SKM-1 (cell line): Measurements from ENCODE around the gene EHBP1.

Experiments
- DNase-seq: peaks from one replicate; lab custom pipeline; 2025; ENCODE audit not compliant: unreplicated experiment; lab: John Stamatoyannopoulos, UW

Gene EHBP1

DNA sequence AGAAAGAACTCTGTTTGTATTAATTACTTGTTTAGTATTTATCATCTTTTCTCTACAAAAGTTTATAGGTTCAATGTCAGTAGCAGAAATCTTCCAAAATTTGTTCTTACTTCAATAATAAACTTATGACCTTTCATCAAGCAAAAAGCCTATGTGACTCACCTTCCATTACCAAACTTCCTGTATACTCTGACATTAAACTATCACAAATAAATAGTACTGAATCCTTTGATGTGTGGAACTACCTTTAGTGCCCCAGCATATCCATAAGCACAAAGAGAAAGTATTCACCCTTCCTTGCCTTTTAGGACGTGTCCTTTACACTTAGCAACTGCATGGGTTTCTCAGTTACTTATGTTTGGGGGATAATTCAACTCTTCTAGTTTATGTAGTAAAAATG, 166.0 kb downstream of the EHBP1 start:
- no peak for DNase-seq

DNA sequence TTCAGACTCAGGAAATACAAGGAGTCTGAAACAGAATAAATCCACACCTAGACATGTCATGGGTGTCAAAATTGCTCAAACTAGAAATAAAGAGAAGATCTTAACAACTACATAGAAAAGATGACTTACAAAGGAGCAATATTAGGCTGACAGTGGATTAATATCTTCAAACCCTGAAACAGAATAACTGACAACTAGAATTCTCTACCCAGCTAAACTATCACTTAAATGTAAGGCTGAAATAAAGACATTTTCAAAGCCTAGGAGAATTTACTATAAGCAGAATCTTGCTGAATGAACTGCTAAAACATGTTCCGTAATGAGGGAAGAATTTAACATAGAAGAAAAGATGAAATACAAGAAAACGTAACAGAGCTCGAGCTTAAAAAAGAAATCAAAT, 168.1 kb downstream of the EHBP1 start:
- DNase-seq, result no peak

DNA sequence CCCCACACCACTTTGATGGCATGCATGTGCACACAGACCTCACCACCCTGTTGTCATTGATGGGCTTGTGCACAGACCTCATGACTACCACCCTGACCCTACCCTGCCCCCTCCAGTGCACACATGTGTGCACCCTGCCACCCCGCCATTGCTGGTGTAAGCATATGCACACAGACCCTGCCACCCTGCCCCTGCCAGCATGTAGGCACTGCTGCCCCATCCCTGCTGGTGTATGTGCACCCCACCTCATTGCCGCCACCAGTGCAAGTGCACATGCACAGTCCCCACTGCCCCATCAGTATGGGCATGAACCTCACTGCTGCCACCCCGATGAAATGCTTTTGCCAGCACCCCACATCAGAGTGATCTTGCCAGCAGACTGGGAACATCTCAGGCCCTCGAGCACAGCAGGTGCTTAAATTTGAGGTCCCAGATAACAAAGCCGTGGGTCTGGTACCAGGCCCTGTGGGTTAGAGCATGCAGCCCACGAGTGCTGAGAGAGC, 169.4 kb downstream of the EHBP1 start:
- no peak for DNase-seq

DNA sequence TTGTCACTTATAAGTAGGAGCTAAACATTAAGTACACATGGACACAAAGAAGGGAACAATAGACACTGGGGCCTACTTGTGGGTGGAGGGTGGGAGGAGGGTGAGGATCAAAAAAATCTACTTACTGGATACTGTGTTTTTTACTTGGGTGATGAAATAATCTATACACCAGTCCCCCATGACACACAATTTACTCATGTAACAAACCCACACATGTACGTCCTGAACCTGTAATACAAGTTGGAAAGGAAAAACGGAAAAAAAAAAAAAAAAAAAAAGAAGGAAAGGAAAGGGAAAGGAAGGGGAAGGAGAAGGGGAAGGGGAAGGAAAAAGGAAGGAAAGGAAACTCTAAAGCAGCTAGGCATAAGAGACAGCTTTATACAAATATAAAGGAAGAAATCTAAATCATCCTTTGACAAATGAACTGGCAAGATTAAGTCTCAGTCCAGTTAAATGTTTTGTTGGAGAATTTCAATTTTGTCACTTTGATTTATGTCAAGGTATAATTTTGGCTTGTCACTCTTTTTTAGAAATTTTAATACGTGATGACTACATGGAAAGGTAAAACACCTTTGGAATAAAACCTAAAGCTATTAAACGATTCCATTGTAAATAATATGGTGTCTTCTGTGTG, 175.8 kb downstream of the EHBP1 start:
- no peak for DNase-seq

DNA sequence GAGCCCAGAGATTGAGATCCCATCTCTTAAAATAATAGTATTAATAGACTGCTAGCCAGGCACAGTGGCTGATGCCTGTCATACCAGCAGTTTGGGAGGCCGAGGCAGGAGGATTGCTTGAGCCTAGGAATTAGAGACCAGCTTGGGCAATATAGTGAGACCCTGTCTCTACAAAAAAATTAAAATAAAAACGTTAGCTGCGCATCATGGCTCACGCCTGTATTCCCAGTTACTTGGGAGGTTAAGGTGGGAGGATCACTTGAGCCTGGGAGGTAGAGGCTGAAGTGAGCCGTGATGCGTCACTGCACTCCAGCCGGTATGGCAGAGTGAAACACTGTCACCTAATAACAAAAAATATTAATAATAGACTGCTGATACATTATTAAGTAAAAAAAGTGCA, 178.1 kb downstream of the EHBP1 start:
- DNase-seq, result no peak

DNA sequence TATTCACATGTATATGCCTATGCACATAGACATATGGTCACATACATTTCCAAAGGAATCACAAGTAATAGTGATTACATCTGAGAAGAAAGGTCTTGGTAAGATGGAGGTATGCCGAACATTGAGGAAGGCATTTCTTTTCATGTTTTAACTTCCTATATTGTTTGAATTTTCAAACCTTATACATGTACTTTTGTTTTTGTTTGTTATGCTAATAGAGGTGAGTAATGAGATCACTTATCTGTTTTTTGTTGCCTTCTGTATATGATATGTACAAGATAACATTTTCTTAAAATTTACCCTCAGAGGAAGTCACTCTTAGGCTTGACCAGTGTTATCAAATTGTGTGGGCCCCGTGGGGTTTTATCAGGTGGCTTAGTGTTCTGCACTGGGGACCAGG, 178.6 kb downstream of the EHBP1 start:
- DNase-seq, result no peak

DNA sequence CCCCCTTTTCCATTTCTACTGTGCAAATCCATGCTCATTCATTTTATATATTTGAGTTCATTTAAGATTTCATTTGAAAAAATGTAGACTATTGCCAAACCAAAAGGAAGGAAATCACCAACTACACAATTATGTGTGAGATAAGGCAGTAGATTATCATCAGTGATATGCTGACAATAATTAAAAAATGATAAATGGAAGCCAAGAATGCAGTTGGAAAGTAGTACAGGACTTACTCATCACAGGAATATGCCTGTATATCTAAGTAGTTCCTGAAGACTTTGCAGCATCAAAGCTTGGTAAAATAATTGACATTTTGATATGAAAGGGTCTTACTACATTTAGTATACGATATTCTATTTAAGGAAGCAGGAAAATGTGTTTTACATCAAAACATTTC, 179.0 kb downstream of the EHBP1 start:
- DNase-seq, result no peak

DNA sequence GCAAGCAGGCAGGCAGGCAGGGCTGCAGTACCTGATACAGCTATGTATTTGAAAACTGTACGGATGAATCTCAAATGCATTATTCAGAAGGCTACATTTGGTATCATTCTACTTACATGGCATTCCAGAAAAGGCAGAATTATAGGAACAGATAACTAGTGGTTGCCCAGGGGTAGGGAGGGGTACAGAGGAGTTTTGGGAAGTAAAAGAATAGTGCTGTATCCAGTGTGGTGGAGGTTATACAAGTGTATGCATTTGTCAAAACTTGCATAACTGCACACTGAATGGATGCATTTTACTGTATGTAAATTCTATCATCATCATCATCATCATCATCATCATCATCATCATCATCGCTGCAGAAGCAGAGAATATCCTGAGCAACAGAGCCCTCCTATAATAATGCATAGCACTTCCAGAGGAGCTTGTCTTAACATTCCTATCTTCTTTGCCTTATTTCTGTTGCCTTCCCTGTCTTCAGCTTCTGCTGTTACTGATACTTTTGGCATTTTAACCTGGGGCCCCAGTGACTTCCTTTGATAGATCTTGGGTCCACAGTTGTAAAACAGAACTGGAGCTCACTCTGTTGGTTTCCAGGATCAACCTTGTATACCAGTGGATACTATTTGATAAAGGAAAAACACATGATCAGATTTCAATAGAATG, 189.6 kb downstream of the EHBP1 start:
- DNase-seq, result no peak

DNA sequence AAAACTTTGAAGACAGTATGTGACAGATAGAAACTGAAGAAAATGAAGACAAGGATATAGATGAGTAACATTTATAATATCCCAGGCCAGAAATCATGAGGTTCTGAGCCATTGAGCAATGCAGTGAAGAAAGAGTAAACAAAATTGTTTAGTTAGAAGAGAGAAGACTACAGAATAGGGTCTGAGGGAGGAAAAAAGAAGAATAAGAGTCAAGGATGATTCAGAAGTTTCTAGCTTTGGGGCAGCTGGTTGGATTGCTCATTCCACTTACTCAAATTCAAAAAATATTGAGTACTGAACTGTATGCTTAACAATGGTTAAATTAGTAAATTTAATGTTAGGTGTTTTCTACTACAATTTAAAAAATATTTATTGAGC, 190.1 kb downstream of the EHBP1 start:
- DNase-seq, result no peak

DNA sequence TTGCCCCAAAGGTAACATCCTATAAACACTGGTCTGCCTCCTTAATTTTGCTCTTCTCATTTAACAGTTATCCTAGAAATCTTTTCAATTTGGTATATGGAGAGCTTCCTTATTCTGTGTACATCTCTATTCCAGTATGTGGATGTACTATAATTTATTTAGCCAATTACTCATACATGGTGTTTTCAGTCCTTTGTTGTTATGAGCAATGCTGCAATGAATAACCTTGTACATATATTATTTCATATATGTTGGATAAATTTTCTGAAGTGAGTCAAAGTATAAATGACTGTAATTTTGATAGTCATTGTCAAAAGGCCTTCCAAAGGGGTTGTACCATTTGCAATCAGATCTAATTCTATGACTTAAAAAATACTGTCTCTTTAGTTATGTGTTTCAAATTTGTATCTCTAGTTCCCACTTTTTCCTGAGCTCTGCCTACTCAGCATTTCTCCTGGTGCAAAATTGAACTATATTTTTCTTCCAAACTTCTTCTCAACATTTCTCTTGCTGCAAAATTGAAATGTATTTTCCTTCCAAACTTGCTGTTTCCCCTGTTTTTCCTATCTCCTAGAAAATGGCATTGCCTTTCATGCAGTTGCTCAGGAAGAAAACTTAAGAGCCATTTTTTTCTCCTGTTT, 191.8 kb downstream of the EHBP1 start:
- DNase-seq, result no peak

DNA sequence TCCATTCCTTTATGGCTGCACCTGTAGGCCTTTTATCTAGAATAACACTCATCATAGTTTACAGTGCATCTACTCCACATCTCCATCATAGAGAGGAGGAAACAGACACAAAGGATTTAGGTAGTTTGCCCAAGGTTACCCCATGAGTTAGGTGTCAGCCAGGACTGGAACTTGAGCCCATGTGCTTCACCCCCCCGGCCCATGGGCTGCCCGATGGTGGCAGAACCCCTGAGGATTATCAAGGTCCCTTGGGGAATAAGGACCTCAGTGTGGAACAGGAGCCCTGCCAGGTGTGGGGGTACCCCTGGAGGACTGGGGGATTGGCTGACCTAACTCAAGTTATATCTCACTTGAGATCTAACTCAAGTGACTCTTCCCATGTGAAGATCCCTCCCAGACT, 198.8 kb downstream of the EHBP1 start:
- DNase-seq, result no peak

DNA sequence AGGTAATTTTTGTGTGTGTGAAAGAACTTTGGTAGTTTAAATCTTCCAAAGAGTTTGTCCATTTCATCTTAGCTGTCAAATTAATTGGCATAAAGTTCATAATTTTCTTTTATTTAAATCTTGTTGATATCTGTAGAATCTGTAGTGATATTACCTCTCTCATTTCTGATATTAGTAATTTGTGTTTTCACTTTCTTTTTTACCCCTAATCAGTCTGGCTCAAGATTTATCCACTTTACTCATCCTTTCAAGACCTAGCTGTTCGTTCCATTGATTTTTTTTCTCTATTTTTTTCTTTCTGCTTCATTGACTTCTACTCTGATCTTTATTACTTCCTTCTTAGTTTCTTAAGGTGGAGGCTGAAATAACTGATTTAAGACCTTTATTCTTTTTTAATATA, 202.6 kb downstream of the EHBP1 start:
- no peak for DNase-seq

DNA sequence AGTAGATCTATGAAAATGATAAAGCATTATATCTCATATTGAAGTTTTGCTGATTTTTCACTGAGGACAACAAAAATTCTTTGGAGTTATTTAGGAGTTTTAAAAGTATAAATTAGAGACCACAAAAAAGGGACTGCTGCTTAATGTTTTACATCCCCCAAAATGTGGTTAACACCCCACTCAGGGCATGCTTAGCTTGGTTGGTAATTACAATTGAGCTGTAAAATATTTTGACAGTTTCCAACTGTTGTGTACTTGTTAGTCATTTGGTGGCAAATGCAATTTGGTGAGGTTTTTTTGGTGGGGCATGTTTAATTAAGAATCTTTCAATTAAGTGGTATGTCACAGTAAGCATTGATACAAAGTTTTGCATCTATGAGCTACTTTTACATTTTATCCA, 207.8 kb downstream of the EHBP1 start:
- DNase-seq, result no peak

DNA sequence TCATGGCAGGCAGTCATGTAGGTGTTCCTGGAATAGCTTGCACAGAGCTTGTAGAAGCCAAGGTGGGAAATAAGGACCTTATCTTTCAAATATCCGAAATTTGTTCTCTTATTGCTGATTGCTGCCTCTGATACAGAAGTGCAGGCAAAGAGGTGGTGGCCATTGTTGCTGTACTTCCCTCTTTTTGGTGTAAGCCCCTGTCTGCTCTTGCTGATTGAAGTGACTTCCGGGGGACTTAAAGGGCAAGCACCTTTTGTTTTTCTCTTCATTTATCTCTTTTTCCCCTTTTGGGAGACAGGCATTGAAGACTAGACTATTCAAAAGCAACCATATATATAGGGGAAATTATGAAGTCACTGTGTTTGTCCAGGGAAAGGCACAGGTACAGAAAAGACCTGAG, 213.5 kb downstream of the EHBP1 start:
- no peak for DNase-seq

DNA sequence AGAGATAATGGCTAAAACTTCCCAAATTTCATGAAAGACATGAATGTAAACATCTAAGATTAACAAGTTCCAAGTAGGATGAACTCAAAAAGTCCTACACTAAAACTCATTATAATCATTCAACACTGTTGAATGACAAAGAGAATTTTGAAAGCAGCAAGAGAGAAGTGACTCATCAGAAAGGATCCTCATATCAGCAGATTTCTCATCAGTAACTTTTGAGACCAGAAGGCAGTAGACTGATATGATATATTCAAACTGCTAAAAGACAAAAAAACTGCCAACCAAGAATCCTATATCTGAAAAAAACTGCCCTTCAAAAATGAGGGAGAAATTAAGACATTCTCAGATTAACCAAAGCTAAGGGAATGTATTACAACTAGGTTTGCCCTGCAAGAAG, 214.6 kb downstream of the EHBP1 start:
- no peak for DNase-seq

DNA sequence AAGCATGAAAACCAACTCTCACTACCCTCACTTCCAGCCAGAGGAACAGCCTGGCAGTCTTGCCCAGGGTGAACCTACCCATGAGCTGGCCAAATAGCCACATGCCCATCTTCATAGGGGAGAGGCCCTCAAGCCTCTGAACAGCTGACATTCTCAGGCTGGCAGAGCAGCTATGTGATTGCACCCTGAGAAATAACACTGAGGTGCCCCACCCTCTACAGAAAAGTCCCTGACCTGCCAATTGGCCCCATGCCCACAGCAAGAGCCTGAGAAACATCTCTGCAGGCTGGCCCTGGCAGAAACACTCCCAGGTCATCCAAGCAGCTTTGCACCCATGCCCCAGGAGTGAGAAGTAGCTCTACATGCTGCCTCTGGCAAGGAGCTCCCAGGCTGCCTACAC, 217.7 kb downstream of the EHBP1 start:
- DNase-seq, result no peak

DNA sequence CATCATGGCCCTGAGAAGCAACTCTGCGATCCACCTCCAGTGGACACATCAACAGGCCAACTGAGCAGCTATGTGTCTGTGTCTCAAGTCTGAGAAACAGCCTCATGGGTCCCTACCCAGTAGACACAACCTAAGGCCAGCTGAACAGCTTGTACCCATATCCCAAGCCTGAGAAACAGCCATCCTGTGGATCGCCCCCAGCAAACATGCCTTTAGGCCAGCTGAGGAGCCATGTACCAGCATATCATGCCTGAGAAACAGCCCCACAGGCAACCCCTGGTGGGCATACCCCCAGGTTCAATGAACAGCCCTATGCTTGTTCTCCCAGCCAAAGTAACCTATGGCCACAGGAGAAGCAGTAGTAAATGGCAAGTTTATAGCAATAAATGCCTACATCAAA, 218.4 kb downstream of the EHBP1 start:
- no peak for DNase-seq

DNA sequence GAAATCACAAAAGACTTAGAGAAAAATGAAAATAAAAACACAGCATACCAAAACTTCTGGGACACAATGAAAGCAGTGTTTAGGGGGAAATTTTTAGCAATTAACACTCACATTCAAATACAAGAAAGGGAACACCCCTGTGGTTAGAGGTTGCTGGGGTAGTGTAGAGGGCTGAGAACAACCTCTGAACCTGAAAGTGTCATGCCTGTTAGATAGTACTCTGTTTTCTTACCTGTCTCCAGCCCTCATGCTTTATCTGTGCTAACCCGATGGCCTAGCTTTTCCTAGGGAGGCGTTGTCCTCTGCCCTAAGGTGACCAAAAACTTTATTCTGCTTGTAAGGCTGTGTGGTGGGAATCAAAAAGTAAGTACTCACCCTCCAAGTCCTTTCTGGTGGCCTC, 222.5 kb downstream of the EHBP1 start:
- no peak for DNase-seq

DNA sequence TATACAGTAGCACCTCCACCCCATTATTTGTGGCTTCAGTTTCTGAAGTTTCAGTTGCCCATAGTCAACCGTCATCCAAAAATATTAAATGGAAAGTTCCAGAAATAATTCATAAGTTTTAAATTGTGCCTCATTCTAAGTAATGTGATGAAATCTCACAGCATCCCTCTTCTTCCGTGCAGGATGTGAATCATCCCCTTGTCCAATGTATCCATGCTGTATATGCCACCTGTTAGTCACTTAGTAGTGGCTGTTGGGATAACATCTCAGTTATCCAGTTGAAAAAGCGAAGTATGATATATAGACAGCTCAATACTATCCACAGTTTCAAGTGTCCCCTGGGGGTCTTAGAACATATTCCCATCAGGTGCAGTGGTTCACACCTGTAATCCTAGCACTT, 226.0 kb downstream of the EHBP1 start:
- DNase-seq, result no peak

DNA sequence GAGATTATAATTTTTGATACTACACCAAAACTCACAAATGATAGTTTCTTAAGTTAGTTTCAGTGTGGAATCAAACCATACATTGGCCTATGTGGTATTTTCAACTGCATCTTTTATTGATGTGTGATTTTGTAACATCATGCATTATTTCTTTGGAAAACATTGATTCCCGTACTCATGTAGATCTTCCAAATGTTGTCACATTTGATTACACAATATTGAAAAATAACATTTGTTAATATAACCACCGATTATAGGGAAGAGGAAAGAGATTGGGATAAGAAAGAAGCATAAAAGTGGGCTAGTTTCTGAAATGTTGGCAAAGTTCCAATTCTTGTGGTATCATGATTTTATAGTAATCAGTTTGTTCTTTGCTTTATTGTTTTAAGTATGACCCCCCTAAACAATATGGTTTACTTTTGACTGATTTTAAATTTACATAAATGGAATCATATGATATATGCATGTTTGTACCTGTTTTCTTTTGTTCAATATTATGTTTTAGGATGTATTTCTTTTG, 227.9 kb downstream of the EHBP1 start:
- no peak for DNase-seq

DNA sequence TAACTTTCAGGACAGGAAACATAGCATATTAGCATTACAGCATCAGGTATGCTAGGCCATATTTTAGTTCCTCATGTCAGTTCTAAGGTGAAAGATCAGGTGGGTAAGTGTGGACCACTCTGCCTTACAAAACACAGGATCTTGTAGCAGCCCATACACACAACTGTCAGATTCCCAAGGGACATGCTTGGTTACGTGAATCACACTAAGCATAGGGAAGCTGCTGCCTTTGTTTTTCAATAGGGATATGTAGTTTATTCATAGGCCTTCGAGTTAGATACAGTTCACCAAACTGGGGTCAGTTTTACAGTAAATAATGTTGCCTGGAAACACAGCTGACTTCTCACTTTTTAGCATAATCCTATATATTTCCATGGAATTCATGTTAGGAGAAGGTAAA, 229.0 kb downstream of the EHBP1 start:
- no peak for DNase-seq

DNA sequence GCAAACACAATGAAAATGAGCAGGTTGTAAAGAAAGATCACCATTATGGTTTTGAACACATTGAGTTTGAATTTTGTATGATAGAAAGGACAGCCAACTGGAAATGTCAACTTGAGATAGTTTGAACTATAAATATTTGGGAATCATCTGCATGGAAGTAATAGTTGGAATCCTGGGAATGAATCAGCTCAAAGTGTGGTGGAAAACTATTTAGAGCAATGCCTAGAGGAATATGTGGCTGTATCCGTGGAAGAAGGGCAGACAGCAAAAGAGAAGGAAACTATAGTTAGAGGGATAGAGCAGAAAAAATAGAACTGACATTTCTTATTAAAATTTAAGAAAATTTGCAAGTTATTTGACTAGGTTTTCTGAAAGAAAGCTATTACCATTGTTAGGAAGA, 232.6 kb downstream of the EHBP1 start:
- no peak for DNase-seq
